B cell (primary cell): ENCODE results near the gene GGT6. TPM values are rescaled to one million over a fixed set of nuclear protein-coding genes. Genes with fewer than 3 reads are reported as not detected.

ENCODE experiments used
- ATAC-seq: fragments of 200-7000 bp; cut with Tn5 transposase; one replicate; pipeline ENCODE4 v1.10.0; 2021; ENCODE audit warnings: low read depth, mild to moderate bottlenecking, moderate number of reproducible peaks, moderate library complexity
- CTCF ChIA-PET: fragments of 350-600 bp; sonication (Branson Sonifier 250); formaldehyde crosslinking; loops from one replicate; lab custom pipeline; 2021; ENCODE audit warnings: antibody characterized with exemption, inconsistent platforms; lab: Charles Lee
- POLR2A ChIA-PET: fragments of 350-600 bp; sonication (Branson Sonifier 250); formaldehyde crosslinking; loops from one replicate; lab custom pipeline; 2021; ENCODE audit warnings: antibody characterized with exemption; lab: Charles Lee
- DNase-seq: peaks from one replicate; pipeline ENCODE4 v3.0.0; 2013
- H2AFZ ChIP-seq: 2 replicates; pipeline ENCODE4 v1.6.1; 2012; ENCODE audit warnings: mild to moderate bottlenecking, low read depth, low read length; ENCODE audit not compliant: insufficient read depth, poor library complexity, severe bottlenecking
- H3K27ac ChIP-seq, 2 donors: 1 replicate in 1 of 2; 2 replicates in 1 of 2; pipeline ENCODE4 v1.5.1; 2012 to 2013; ENCODE audit warnings: low read length in 2 of 2, mild to moderate bottlenecking in 2 of 2, moderate library complexity in 1 of 2
- H3K27me3 ChIP-seq, 4 experiments: fragments of 200-600 bp in 1 of 4; sonication (generic) in 1 of 4; replicated peaks in 1 of 4; 1 replicate in 2 of 4; 2 replicates in 2 of 4; pipeline versions ENCODE4 v1.6.1 to v1.7.0; 2013 to 2016; ENCODE audit warnings: low read length in 3 of 4, mild to moderate bottlenecking in 2 of 4, mixed read lengths in 1 of 4, moderate library complexity in 1 of 4; ENCODE audit not compliant: insufficient read depth in 4 of 4, control insufficient read depth in 3 of 4; ENCODE audit errors: control extremely low read depth in 1 of 4
- H3K36me3 ChIP-seq, 2 experiments: replicated peaks in 1 of 2; 1 replicate in 1 of 2; 2 replicates in 1 of 2; pipeline versions ENCODE4 v1.6.1 to v1.7.1; 2013; ENCODE audit warnings: low read length in 1 of 2; ENCODE audit not compliant: insufficient read depth in 2 of 2, control insufficient read depth in 1 of 2; ENCODE audit errors: control extremely low read depth in 1 of 2, extremely low read depth in 1 of 2
- H3K4me1 ChIP-seq, 2 donors: fragments of 200-600 bp in 1 of 2; sonication (generic) in 1 of 2; 1 replicate in 1 of 2; 2 replicates in 1 of 2; pipeline versions ENCODE4 v1.5.1 to v1.6.1; 2013 to 2017; ENCODE audit warnings: low read length in 2 of 2; ENCODE audit not compliant: control insufficient read depth in 2 of 2, insufficient read depth in 2 of 2
- H3K4me2 ChIP-seq: replicated peaks from 2 replicates; pipeline ENCODE3; 2012; ENCODE audit warnings: mild to moderate bottlenecking, low read depth, low read length; ENCODE audit not compliant: poor library complexity, severe bottlenecking
- H3K4me3 ChIP-seq, 5 experiments: fragments of 200-600 bp in 1 of 5; sonication (generic) in 1 of 5; 1 replicate in 3 of 5; 2 replicates in 2 of 5; pipeline versions ENCODE4 v1.5.1 to v1.7.0; 2011 to 2016; ENCODE audit warnings: low read length in 4 of 5, mild to moderate bottlenecking in 4 of 5, low read depth in 2 of 5, control low read depth in 1 of 5, moderate library complexity in 1 of 5; ENCODE audit not compliant: insufficient read depth in 1 of 5; ENCODE audit errors: control extremely low read depth in 1 of 5, extremely low read depth in 1 of 5
- H3K79me2 ChIP-seq: fragments of 200-600 bp; sonication (generic); one replicate; pipeline ENCODE4 v1.6.0; 2016; ENCODE audit warnings: low read length; ENCODE audit not compliant: control insufficient read depth, insufficient read depth
- H3K9ac ChIP-seq: fragments of 200-600 bp; sonication (generic); 2 replicates; pipeline ENCODE4 v1.6.1; 2017; ENCODE audit warnings: mild to moderate bottlenecking, low read length, moderate library complexity
- H3K9me3 ChIP-seq, 3 donors: one replicate each; pipeline versions ENCODE4 v1.6.1 to v1.7.1; 2013; ENCODE audit warnings: low read length in 2 of 3; ENCODE audit not compliant: control insufficient read depth in 2 of 3, insufficient read depth in 1 of 3; ENCODE audit errors: control extremely low read depth in 1 of 3
- H4K20me1 ChIP-seq: 2 replicates; pipeline ENCODE4 v1.6.0; 2012; ENCODE audit warnings: mild to moderate bottlenecking, low read length; ENCODE audit not compliant: insufficient read depth, control insufficient read depth, poor library complexity, severe bottlenecking
- H3K27ac Mint-ChIP-seq: one replicate; pipeline ENCODE4 v1.8.0; 2021; ENCODE audit warnings: mixed read lengths
- H3K27me3 Mint-ChIP-seq: one replicate; pipeline ENCODE4 v1.8.0; 2021; ENCODE audit warnings: mixed read lengths
- H3K4me1 Mint-ChIP-seq: one replicate; pipeline ENCODE4 v1.8.0; 2021; ENCODE audit warnings: mixed read lengths
- H3K4me3 Mint-ChIP-seq: one replicate; pipeline ENCODE4 v1.8.0; 2021; ENCODE audit warnings: mixed read lengths
- H3K9me3 Mint-ChIP-seq: one replicate; pipeline ENCODE4 v1.8.0; 2022; ENCODE audit warnings: mixed read lengths; ENCODE audit not compliant: insufficient read depth
- CTCF ChIP-seq: fragments of 200-600 bp; IDR thresholded peaks from one replicate; pipeline ENCODE4 v1.8.0; 2022; ENCODE audit warnings: antibody characterized with exemption, mild to moderate bottlenecking
- EZH2 ChIP-seq: IDR thresholded peaks from 2 replicates; pipeline ENCODE4 v1.6.1; 2012; ENCODE audit warnings: borderline replicate concordance, low read depth, mild to moderate bottlenecking, moderate library complexity, low read length; ENCODE audit not compliant: insufficient read depth, poor library complexity, severe bottlenecking
- WGBS: methylation state at CpG from one replicate; pipeline ENCODE4 v1.1.5; 2013; ENCODE audit warnings: missing lambda C conversion rate; ENCODE audit not compliant: insufficient coverage; 5-methylcytosine and 5-hydroxymethylcytosine counted together
- intact Hi-C: fragments of 100-400 bp; cut with micrococcal nuclease; formaldehyde crosslinking; loops from one replicate; pipeline ENCODE4 v1.10.0; 2022
- polyA plus RNA-seq: library from polyadenylated mRNA; depleted of rRNA; stranded (reverse); fragments of >200 nt; gene quantifications from 2 replicates; pipeline ENCODE4 v1.2.3, GENCODE V29; 2012
- total RNA-seq, 2 donors: library from RNA; stranded (reverse); fragments of 120-200 nt in 1 of 2; gene quantifications; 1 replicate in 1 of 2; 2 replicates in 1 of 2; pipeline versions ENCODE4 v1.2.3 to v1.2.4, GENCODE V29; 2013 to 2022

GGT6 gene
- total and polyA plus RNA-seq, 2 donors (not counting 1 experiment from before 2014, with no cell fraction given): not detected

GRCh38 chr17:4514206-4514605, 46.2 kb downstream of the GGT6 start:
- no peaks in the 10 kb centered on the region for H3K79me2 ChIP-seq
- peaks cover 0 to 3% (median 0%) of the 10 kb centered on the region in 3 donors for H3K9me3 ChIP-seq
- H3K9ac ChIP-seq: no peak overlapping the region
- no peaks in the 10 kb centered on the region for H4K20me1 ChIP-seq
- Mint-ChIP-seq H3K4me3 (no peak overlapping the region), H3K27ac (no peak overlapping the region), H3K4me1 (peaks cover 4% of the 10 kb centered on the region), H3K9me3 (no peaks in the 10 kb centered on the region), H3K27me3 (peaks cover 6% of the 10 kb centered on the region)
- H2AFZ ChIP-seq: no peak overlapping the region
- H3K4me3 ChIP-seq: no peak overlapping the region
- ChIA-PET POLR2A (no interaction called here), CTCF (interaction anchor here (0.5 kb wide), 1 partner anchor 453 kb away, joined by 3 read pairs; the partner anchor contains the start of gene SPAG7)
- no peak overlapping the region for H3K27ac ChIP-seq
- 100% methylated on average over 4 of the region's 7 CpGs for WGBS
- H3K27me3 ChIP-seq: no peaks in the 10 kb centered on the region
- no peaks in the 10 kb centered on the region for H3K36me3 ChIP-seq
- TF ChIP-seq EZH2: no peak
- TF ChIP-seq CTCF: no peak
- intact Hi-C loops: no loop called here
- DNase-seq: no peak
- no peak overlapping the region for H3K4me2 ChIP-seq
- H3K4me1 ChIP-seq: peaks cover 0 to 12% of the 10 kb centered on the region in 2 donors
- ATAC-seq: no peak

GRCh38 chr17:4513113-4514032, 47.0 kb downstream of the GGT6 start:
- CTCF ChIA-PET: no interaction called here
- WGBS: 97% methylated on average over 23 of the region's 24 CpGs
- Histone ChIP-seq H3K4me2 (no peak overlapping the region), H3K27me3 (peaks cover 0 to 7% (median 0%) of the 10 kb centered on the region in 4 experiments), H3K27ac (no peak overlapping the region), H3K4me3 (no peak overlapping the region), H3K9me3 (peaks cover 0 to 3% (median 0%) of the 10 kb centered on the region in 3 donors), H4K20me1 (no peaks in the 10 kb centered on the region), H3K36me3 (no peaks in the 10 kb centered on the region), H3K4me1 (peaks cover 0 to 7% of the 10 kb centered on the region in 2 donors), H3K9ac (no peak overlapping the region), H2AFZ (no peak overlapping the region), H3K79me2 (no peaks in the 10 kb centered on the region)
- Mint-ChIP-seq H3K27ac (no peak overlapping the region), H3K4me3 (no peak overlapping the region), H3K27me3 (peaks cover 15% of the 10 kb centered on the region), H3K9me3 (no peaks in the 10 kb centered on the region), H3K4me1 (peaks cover 3% of the 10 kb centered on the region)
- POLR2A ChIA-PET: no interaction called here
- TF ChIP-seq EZH2: no peak
- TF ChIP-seq CTCF: no peak
- ATAC-seq (no peak), DNase-seq (no peak)
- intact Hi-C loops: no loop called here
